Epithelial cell of prostate (primary cell): ENCODE measurements around the gene CFH.
"Not testable (repeated sequence)": the region's sequence is repeated elsewhere in the genome, so short reads cannot be mapped to it uniquely, and the experiment has no call there.

ENCODE experiments used
- DNase-seq: peaks from one replicate; pipeline ENCODE4 v3.0.0-alpha.2; 2011; ENCODE audit warnings: low read depth, low spot score
- H3K27ac ChIP-seq: fragments of 450-650 bp; 2 replicates; pipeline ENCODE4 v1.5.1; 2017; ENCODE audit warnings: mild to moderate bottlenecking

The CFH gene

GRCh38 chr1:196738730-196739129, 86.9 kb downstream of the CFH start:
- no peak for DNase-seq
- no peak overlapping the region for H3K27ac ChIP-seq

GRCh38 chr1:196743244-196743643, 91.4 kb downstream of the CFH start:
- H3K27ac ChIP-seq, result not testable (repeated sequence)
- peak; percentile 16 for DNase-seq

DNA sequence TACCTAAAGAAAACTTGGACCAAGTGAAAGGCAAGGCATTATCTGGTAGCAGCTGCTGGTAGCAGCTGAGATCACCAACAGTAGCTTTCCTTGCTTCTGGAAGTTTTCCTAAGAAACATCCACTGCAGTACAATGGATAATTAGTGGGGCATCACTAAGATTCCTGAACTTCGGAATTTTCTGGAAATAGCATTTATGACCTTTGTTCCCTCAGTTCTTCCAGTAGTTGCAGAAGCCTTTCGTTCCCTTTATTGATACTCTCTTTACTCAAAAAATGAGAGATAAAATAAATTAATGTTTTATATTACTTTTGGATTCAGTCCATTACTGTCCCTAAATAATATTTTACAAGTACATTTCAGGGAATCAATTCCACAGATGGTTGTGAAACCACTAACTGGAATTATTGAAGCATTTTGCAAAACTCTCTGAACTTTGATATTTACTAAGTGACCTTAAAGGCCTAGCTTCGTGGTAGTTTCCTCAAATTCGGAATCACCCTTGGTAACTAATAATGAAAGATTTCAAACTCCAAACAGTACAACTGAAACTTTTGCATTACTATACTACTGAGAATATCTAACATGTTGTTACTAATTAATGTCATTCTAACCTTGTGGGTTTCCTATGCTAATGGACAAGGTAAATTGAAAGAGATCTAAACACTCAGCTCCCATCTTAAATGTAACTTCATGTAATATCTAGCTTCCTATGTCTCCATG, 113.3 kb downstream of the CFH start:
- DNase-seq, result not testable (repeated sequence)

DNA sequence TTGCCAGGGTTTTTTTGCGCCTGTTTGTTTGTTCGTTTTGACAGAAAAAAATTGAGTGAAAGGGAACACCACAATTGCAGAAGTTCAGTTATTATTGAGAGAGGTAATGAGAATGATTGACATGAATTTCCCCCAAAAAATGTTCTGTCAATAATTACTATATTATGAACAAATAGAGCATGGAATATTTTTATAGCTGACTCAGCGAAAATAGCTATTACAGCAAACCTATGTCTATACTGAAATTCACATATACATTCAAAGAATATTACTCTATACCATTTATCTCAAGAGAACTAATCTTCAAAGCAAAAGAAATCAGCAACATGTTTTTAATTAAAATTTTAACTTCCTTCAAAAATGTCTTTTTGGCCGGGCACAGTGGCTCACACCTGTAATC, 118.0 kb downstream of the CFH start:
- DNase-seq, H3K27ac ChIP-seq: not testable (repeated sequence)

More for the DNA sequence above, 113.3 kb downstream of the CFH start:
- H3K27ac ChIP-seq, result not testable (repeated sequence)

GRCh38 chr1:196773713-196774112, 121.9 kb downstream of the CFH start:
- DNase-seq, result no peak
- no peak overlapping the region for H3K27ac ChIP-seq

DNA sequence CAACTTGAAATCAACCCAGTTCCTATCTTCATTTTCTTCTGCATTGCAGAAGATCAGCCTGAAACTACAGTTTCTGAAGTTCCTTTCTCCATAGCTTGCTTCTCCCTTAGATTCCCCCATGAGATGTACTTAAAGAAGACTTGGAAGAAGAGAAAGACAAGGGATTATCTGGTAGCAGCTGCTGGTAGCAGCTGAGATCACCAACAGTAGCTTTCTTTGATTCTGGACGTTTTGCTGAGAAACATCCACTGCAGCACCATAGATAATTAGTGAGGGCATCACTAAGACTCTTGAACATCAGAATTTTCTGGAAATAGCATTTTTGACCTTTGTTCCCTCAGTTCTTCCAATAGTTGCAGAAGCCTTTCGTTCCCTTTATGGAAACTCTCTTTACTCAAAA, 122.3 kb downstream of the CFH start:
- no peak for DNase-seq

DNA sequence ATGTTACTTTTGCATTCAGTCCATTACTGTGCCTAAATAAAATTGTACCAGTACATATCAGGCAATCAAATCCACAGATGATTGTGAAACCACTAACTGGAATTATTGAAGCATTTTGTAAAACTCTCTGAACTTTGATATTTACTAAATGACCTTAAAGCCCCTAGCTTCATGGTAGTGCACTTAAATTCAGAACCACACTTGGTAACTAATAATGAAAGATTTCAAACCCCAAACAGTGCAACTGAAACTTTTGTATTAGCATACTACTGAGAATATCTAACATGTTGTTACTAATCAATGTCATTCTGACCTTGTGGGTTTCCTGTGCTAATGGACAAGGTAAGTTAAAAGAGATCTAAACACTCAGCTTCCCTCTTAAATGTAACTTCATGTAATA, 122.8 kb downstream of the CFH start, which contains the start of gene CFHR3:
Gene CFHR3 (plus strand): TSS at position 238 of the 400 bp plus-strand sequence. CDS start 47 bp downstream, at position 285.
- no peak for DNase-seq
- H3K27ac ChIP-seq, result no peak within 1 kb of the TSS

More for the DNA sequence above, 122.3 kb downstream of the CFH start:
- H3K27ac ChIP-seq, result no peak overlapping the region

DNA sequence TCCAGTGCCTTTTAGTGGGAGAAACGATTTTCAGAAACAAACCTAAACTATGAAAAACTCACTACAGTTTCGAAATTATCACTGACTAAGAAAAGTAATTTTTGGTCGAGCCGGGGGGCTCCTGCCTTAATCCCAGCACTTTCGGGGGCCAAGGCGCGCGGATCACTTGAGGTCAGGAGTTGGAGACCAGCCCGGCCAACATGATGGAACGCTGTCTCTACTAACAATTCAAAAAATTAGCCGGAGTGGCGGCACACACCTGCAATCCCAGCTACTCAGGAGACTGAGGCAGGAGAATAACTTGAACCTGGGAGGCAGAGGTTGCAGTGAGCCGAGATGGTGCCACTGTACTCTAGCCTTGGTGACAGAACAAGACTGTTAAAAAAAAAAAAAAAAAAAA, 125.8 kb downstream of the CFH start:
- no peak for DNase-seq
- H3K27ac ChIP-seq, result no peak overlapping the region

GRCh38 chr1:196779093-196779492, 127.2 kb downstream of the CFH start:
- no peak overlapping the region for H3K27ac ChIP-seq
- DNase-seq, result no peak

DNA sequence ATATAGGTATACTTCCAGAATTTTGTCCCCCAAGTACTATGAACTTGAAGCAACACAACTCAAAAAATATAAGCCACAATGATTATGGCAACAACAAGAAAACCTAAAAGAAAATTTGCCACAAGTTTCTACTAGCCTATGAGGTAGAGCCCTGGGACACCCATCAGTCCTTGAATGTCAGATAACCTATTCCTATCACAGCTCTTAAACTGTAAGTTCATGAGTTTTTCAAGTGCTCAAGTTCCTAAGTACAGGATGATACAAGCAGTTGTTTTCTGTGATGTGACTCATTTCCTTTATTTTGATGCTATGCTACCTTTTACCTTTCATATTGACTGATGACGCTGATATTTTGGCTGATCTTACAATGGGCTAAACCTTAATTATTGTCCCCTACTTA, 139.4 kb downstream of the CFH start:
- not testable (repeated sequence) for DNase-seq, H3K27ac ChIP-seq

- not testable (repeated sequence) for DNase-seq, H3K27ac ChIP-seq
These were observed 142.3 kb downstream of the CFH start for GRCh38 chr1:196794103-196794502.
